Stimulated activated CD4-positive, alpha-beta T cell treated with anti-CD3 and anti-CD28 coated beads, Interleukin-1b, Interleukin-23, amount 100 ng/mL, for 4 hours (primary cell): ENCODE results near the gene ABCA4.

Source experiments
- DNase-seq, 2 donors: peaks; one replicate each; pipeline ENCODE4 v3.0.0-alpha.2; 2020; ENCODE audit warnings: low read depth in 2 of 2

ABCA4 gene

GRCh38 chr1:94083681-94084080, 37.3 kb downstream of the ABCA4 start:
- no peak for DNase-seq

GRCh38 chr1:94081566-94082344, 39.2 kb downstream of the ABCA4 start:
- no peak for DNase-seq

GRCh38 chr1:94079989-94080388, 41.0 kb downstream of the ABCA4 start:
- no peak for DNase-seq

GRCh38 chr1:94079080-94079940, 41.6 kb downstream of the ABCA4 start:
- no peak for DNase-seq

- DNase-seq = no peak
Observed at GRCh38 chr1:94072840-94073522, 48.0 kb downstream of the ABCA4 start.

- DNase-seq = no peak
Observed at GRCh38 chr1:94071976-94072375, 49.0 kb downstream of the ABCA4 start.

GRCh38 chr1:94071391-94071790, 49.6 kb downstream of the ABCA4 start:
- DNase-seq = no peak

GRCh38 chr1:94070865-94071264, 50.1 kb downstream of the ABCA4 start:
- no peak for DNase-seq

- DNase-seq = no peak
Observed at GRCh38 chr1:94069919-94070285, 51.0 kb downstream of the ABCA4 start.

GRCh38 chr1:94068999-94069918, 51.7 kb downstream of the ABCA4 start:
- DNase-seq = no peak

- no peak for DNase-seq
Observed at GRCh38 chr1:94068096-94068998, 52.6 kb downstream of the ABCA4 start.

GRCh38 chr1:94067196-94067595, 53.8 kb downstream of the ABCA4 start:
- no peak for DNase-seq

GRCh38 chr1:94063379-94063778, 57.6 kb downstream of the ABCA4 start:
- DNase-seq = no peak

GRCh38 chr1:94061513-94062443, 59.2 kb downstream of the ABCA4 start:
- no peak for DNase-seq

GRCh38 chr1:94060720-94061119, 60.2 kb downstream of the ABCA4 start:
- DNase-seq = no peak

- DNase-seq = no peak
Observed at GRCh38 chr1:94058766-94059165, 62.2 kb downstream of the ABCA4 start.

- no peak for DNase-seq
Observed at GRCh38 chr1:94056996-94057395, 64.0 kb downstream of the ABCA4 start.

- no peak for DNase-seq
Observed at GRCh38 chr1:94056171-94056570, 64.8 kb downstream of the ABCA4 start.

- DNase-seq = no peak
Observed at GRCh38 chr1:94055459-94056122, 65.4 kb downstream of the ABCA4 start.
